ENCODE results near the gene SLCO1C1.
"Not testable (repeated sequence)": the region's sequence is repeated elsewhere in the genome, so short reads cannot be mapped to it uniquely, and the experiment has no call there.

The SLCO1C1 gene

DNA sequence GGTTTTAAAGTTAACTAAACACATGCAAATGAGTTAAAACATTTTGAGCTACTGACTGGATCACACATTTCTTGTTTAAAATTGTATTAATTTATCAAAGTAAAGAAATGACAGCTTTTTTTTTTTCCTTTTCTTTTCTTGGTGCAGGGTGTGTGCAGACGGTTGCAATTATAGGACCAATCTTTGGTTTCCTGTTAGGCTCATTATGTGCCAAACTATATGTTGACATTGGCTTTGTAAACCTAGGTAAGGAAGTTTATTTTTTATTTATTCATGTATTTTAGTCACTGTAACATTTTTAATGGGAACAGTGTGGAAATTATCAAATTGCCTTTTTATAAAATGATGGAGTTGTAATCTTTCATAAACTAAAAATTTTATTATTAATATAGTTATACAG lies 21.9 kb downstream of the SLCO1C1 start:
- Histone ChIP-seq H3K9ac (ENCODE audit: low read depth, low read length) (no peak overlapping the region), H3K4me3 (ENCODE audit: low read length) (no peak overlapping the region), H3K4me1 (ENCODE audit: insufficient read depth, low read length) (peaks cover 6% of the 10 kb centered on the region; the same call in 1 of the 2 replicates), H3K9me3 (ENCODE audit: insufficient read depth, low read depth, low read length) (no peaks in the 10 kb centered on the region), H3K36me3 (ENCODE audit: insufficient read depth, low read length) (no peaks in the 10 kb centered on the region), H3K27ac (ENCODE audit: low read depth, low read length) (no peak overlapping the region), H3K27me3 (ENCODE audit: insufficient read depth, low read length) (no peaks in the 10 kb centered on the region)
- WGBS = 100% methylated on average over 1 of the region's 1 CpG

DNA sequence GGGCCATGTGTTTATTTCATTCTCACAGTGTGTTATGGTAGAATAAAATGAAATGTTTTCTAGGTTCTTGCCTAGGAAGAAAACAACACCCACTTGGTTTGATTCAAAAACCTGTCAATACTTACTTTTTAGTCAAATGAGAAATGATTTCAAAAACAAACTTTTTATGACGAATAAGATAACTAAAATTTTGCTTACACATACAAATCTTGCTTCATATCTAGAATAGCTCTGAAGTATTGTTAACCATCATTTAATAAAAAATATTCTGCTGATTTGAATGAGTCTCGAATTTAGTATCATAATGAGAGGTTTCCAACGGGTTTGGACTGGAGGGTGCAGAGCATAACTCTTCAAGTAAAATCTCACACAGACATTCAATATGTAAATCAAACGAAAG lies 23.2 kb downstream of the SLCO1C1 start:
- Histone ChIP-seq H3K9me3 (ENCODE audit: insufficient read depth, low read depth, low read length) (no peaks in the 10 kb centered on the region), H3K4me1 (ENCODE audit: insufficient read depth, low read length) (peaks cover 6% of the 10 kb centered on the region; the same call in 1 of the 2 replicates), H3K27ac (ENCODE audit: low read depth, low read length) (no peak overlapping the region), H3K4me3 (ENCODE audit: low read length) (no peak overlapping the region), H3K36me3 (ENCODE audit: insufficient read depth, low read length) (no peaks in the 10 kb centered on the region), H3K9ac (ENCODE audit: low read depth, low read length) (no peak overlapping the region), H3K27me3 (ENCODE audit: insufficient read depth, low read length) (no peaks in the 10 kb centered on the region)
- whole genome bisulfite sequencing = 92% methylated on average over 3 of the region's 4 CpGs

DNA sequence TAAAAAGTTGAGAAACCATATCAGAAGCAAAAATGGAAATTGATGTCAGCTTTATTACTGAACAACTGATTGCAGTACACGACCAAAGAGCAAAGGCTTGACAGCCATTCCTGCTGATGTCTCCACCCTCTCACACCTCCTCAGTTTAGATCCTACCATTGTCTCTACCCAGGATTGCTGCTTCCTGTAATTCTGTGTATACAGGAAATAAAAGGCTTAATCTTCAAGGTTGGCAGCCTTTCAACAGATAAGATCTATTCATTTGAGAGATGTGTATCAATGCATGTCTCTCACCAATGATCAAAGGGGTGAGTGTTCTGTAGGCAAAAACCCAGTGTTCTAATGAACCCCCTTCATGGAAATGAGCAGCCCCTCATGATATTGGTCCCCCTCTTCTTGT lies 27.0 kb downstream of the SLCO1C1 start:
- no peak overlapping the region for H3K4me3 ChIP-seq (ENCODE audit: low read length)
- 91% methylated on average over 1 of the region's 1 CpG for WGBS

DNA sequence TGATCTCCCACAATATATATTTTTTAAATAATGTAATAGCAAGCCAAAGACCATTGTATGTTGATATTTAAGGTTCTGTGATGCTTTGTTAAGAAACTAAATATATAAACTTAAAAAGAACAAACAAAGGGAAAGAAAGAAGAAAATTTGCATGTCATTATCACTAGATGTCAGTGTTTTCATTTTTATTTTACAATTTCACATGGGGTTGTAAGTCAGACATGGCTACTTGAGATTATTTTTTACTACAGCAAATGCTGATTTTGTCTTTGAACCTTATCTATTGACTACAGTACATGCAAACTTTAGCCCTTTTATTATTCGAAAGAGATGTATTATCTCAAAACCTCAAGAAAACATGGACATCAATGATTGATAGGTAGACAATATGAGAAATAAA lies 36.1 kb downstream of the SLCO1C1 start:
- Histone ChIP-seq H3K27me3 (ENCODE audit: insufficient read depth, low read length) (no peaks in the 10 kb centered on the region), H3K36me3 (ENCODE audit: insufficient read depth, low read length) (no peaks in the 10 kb centered on the region), H3K4me3 (ENCODE audit: low read length) (no peak overlapping the region), H3K4me1 (ENCODE audit: insufficient read depth, low read length) (no peaks in the 10 kb centered on the region), H3K9ac (ENCODE audit: low read depth, low read length) (no peak overlapping the region), H3K9me3 (ENCODE audit: insufficient read depth, low read depth, low read length) (no peaks in the 10 kb centered on the region), H3K27ac (ENCODE audit: low read depth, low read length) (no peak overlapping the region)
- 80% methylated on average over 1 of the region's 1 CpG for WGBS

More for the DNA sequence above, 27.0 kb downstream of the SLCO1C1 start:
- no peak overlapping the region for H3K27ac ChIP-seq (ENCODE audit: low read depth, low read length)
- no peaks in the 10 kb centered on the region for H3K27me3 ChIP-seq (ENCODE audit: insufficient read depth, low read length)
- H3K9ac ChIP-seq (ENCODE audit: low read depth, low read length) = no peak overlapping the region
- no peaks in the 10 kb centered on the region for H3K36me3 ChIP-seq (ENCODE audit: insufficient read depth, low read length)
- H3K4me1 ChIP-seq (ENCODE audit: insufficient read depth, low read length) = no peaks in the 10 kb centered on the region
- no peaks in the 10 kb centered on the region for H3K9me3 ChIP-seq (ENCODE audit: insufficient read depth, low read depth, low read length)

DNA sequence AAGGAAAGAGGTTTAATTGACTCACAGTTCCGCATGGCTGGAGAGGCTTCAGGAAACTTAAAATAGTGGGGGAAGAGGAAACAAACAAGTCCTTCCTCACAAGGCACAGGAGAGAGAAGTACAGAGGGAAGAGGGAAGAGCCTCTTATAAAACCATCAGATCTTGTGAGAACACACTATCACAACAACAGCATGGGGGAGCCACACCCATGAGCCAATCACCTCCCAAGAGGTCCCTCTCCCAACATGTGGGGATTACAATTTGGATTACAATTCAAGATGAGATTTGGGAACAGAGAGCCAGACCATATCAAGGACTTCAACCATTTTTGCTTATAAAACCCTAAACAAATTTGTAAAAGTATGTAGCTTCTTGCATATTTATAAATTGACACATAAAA lies 45.8 kb downstream of the SLCO1C1 start:
- H3K9ac ChIP-seq (ENCODE audit: low read depth, low read length) = no peak overlapping the region
- H3K9me3 ChIP-seq (ENCODE audit: insufficient read depth, low read depth, low read length) = no peaks in the 10 kb centered on the region
- WGBS = 91% methylated on average over 1 of the region's 1 CpG
- no peak overlapping the region for H3K27ac ChIP-seq (ENCODE audit: low read depth, low read length)
- no peaks in the 10 kb centered on the region for H3K27me3 ChIP-seq (ENCODE audit: insufficient read depth, low read length)
- H3K36me3 ChIP-seq (ENCODE audit: insufficient read depth, low read length) = no peaks in the 10 kb centered on the region
- no peak overlapping the region for H3K4me3 ChIP-seq (ENCODE audit: low read length)
- no peaks in the 10 kb centered on the region for H3K4me1 ChIP-seq (ENCODE audit: insufficient read depth, low read length)

DNA sequence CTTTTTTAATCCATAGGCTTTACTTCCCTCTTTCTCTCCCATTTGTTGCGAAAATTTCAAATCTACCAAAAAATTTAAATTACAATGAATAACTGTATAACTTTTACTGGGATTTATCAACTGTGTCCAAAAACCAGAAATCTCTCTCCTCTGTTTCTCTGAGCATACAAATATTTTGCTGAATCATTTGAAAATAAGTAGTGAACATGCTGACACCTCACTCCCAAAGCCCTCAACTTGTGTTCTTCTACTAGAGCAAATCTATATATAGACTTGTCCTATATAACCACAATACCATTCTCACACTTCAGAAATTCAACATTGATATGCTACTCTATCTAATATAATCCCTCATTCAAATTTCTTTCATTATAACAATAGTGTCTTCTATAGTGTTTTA lies 53.1 kb downstream of the SLCO1C1 start:
- 100% methylated on average over 1 of the region's 1 CpG for WGBS
- no peak overlapping the region for H3K27ac ChIP-seq (ENCODE audit: low read depth, low read length)
- H3K27me3 ChIP-seq (ENCODE audit: insufficient read depth, low read length) = no peaks in the 10 kb centered on the region
- H3K36me3 ChIP-seq (ENCODE audit: insufficient read depth, low read length) = no peaks in the 10 kb centered on the region
- H3K9me3 ChIP-seq (ENCODE audit: insufficient read depth, low read depth, low read length) = no peaks in the 10 kb centered on the region
- no peak overlapping the region for H3K4me3 ChIP-seq (ENCODE audit: low read length)
- no peak overlapping the region for H3K9ac ChIP-seq (ENCODE audit: low read depth, low read length)
- H3K4me1 ChIP-seq (ENCODE audit: insufficient read depth, low read length) = no peaks in the 10 kb centered on the region

DNA sequence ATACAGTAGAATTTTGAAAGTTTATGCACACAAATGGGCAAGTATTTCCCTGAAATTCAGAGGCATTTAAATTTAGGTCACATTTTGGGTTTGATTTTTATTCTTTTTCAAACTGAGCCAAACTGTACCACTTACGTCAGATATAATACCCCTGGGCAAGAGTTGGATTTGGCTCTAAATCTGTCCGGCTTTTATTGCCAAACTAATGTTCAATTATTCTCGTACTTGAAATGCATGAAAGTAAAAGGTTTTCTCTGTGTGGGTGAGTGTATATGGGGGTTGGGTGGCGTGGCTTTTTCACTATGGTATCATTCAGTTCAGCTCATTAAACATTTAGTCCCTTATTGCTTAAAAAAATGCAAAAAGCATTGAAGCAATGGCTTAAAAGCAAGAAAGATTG lies 55.9 kb downstream of the SLCO1C1 start:
- Histone ChIP-seq H3K27me3 (ENCODE audit: insufficient read depth, low read length) (no peaks in the 10 kb centered on the region), H3K9ac (ENCODE audit: low read depth, low read length) (no peak overlapping the region), H3K9me3 (ENCODE audit: insufficient read depth, low read depth, low read length) (no peaks in the 10 kb centered on the region), H3K4me1 (ENCODE audit: insufficient read depth, low read length) (no peaks in the 10 kb centered on the region), H3K36me3 (ENCODE audit: insufficient read depth, low read length) (no peaks in the 10 kb centered on the region), H3K4me3 (ENCODE audit: low read length) (no peak overlapping the region), H3K27ac (ENCODE audit: low read depth, low read length) (no peak overlapping the region)
- 98% methylated on average over 3 of the region's 4 CpGs for WGBS

DNA sequence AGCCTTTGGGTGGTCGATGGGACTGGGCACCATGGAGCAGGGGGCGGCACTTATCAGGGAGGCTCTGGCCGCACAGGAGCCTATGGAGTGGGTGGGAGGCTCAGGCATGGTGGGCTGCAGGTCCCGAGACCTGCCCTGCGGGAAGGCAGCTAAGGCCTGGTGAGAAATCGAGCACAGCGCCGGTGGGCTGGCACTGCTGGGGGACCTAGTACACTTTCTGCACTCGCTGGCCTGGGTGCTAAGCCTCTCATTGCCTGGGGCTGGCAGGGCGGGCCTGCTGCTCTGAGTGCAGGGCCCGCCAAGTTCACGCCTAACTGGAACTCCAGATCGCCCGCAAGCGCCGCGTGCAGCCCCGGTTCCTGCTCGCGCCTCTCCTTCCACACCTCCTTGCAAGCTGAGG lies 82.3 kb downstream of the SLCO1C1 start:
- H3K27me3 ChIP-seq (ENCODE audit: insufficient read depth, low read length) = no peaks in the 10 kb centered on the region
- no peaks in the 10 kb centered on the region for H3K4me1 ChIP-seq (ENCODE audit: insufficient read depth, low read length)
- 92% methylated on average over 20 of the region's 20 CpGs for WGBS
- no peaks in the 10 kb centered on the region for H3K36me3 ChIP-seq (ENCODE audit: insufficient read depth, low read length)
- 0 out of 2 replicates have a peak, but pooled peaks cover 7% of the 10 kb centered on the region for H3K9me3 ChIP-seq (ENCODE audit: insufficient read depth, low read depth, low read length)
- no peak overlapping the region for H3K4me3 ChIP-seq (ENCODE audit: low read length)
- H3K27ac ChIP-seq (ENCODE audit: low read depth, low read length) = no peak overlapping the region
- no peak overlapping the region for H3K9ac ChIP-seq (ENCODE audit: low read depth, low read length)

DNA sequence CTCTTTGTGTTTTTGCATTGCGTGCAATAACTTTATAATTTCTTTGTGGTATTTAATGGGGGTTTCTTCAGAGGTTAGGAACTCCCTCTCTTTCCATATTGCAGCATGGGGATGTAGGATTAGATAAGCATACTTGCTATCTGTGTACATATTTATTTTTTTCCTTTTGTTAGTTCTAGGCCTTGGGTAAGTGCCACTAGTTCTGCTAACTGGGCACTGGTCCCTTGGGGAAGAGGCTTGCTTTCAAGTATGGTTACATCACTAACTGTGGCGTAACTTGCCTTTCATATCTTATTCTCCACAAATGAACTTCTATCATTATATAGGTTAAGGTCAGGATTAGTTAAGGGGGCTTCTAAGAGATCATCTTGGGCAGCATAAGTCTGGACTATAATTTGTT lies 83.8 kb downstream of the SLCO1C1 start:
- H3K27ac ChIP-seq (ENCODE audit: low read depth, low read length) = no peak overlapping the region
- no peaks in the 10 kb centered on the region for H3K27me3 ChIP-seq (ENCODE audit: insufficient read depth, low read length)
- no CpG with 5 or more reads among the region's 2 CpGs for WGBS
- no peaks in the 10 kb centered on the region for H3K36me3 ChIP-seq (ENCODE audit: insufficient read depth, low read length)
- no peak overlapping the region for H3K4me3 ChIP-seq (ENCODE audit: low read length)
- 0 out of 2 replicates have a peak, but pooled peaks cover 7% of the 10 kb centered on the region for H3K9me3 ChIP-seq (ENCODE audit: insufficient read depth, low read depth, low read length)
- H3K4me1 ChIP-seq (ENCODE audit: insufficient read depth, low read length) = no peaks in the 10 kb centered on the region
- H3K9ac ChIP-seq (ENCODE audit: low read depth, low read length) = no peak overlapping the region

DNA sequence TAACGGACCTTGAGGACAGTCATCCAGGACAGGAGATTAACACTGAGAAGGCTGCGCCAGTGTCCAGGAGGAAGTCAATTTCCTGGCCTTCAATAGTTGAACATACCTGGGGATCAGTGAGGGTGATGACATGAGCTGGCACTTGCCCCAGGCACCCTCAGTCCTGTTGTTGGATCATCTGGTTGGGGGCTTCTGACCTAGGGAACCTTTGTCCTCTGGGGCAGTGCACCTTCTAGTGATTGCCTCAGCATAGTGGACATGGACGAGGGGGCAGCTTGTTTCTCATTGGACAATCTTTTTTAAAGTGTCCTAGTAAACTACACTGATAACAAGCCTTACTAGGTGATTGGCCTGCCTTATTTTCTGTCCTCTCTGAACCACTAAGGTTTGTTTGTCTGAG lies 84.8 kb downstream of the SLCO1C1 start:
- H3K4me1 ChIP-seq (ENCODE audit: insufficient read depth, low read length); H3K9me3 ChIP-seq (ENCODE audit: insufficient read depth, low read depth, low read length); H3K27me3 ChIP-seq (ENCODE audit: insufficient read depth, low read length); H3K9ac ChIP-seq (ENCODE audit: low read depth, low read length); H3K27ac ChIP-seq (ENCODE audit: low read depth, low read length); H3K36me3 ChIP-seq (ENCODE audit: insufficient read depth, low read length); H3K4me3 ChIP-seq (ENCODE audit: low read length): not testable (repeated sequence)
- whole genome bisulfite sequencing = 95% methylated on average over 3 of the region's 3 CpGs

DNA sequence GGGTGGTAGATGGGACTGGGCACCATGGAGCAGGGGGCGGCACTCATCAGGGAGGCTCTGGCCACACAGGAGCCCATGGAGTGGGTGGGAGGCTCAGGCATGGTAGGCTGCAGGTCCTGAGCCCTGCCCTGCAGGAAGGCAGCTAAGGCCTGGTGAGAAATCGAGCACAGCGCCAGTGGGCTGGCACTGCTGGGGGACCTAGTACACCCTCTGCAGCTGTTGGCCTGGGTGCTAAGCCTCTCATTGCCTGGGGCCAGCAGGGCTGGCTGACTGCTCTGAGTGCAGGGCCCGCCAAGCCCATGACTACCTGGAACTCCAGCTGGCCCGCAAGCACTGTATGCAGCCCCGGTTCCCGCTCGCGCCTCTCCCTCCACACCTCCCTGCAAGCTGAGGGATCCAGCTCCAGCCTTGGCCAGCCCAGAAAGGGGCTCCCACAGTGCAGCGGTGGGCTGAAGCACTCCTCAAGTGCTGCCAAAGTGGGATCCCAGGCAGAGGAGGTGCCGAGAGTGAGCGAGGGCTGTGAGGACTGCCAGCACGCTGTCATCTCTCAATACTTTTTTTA lies 88.7 kb downstream of the SLCO1C1 start:
- 95% methylated on average over 12 of the region's 13 CpGs for WGBS
- not testable (repeated sequence) for H3K9me3 ChIP-seq (ENCODE audit: insufficient read depth, low read depth, low read length); H3K36me3 ChIP-seq (ENCODE audit: insufficient read depth, low read length); H3K27ac ChIP-seq (ENCODE audit: low read depth, low read length); H3K4me1 ChIP-seq (ENCODE audit: insufficient read depth, low read length); H3K9ac ChIP-seq (ENCODE audit: low read depth, low read length); H3K4me3 ChIP-seq (ENCODE audit: low read length); H3K27me3 ChIP-seq (ENCODE audit: insufficient read depth, low read length)

DNA sequence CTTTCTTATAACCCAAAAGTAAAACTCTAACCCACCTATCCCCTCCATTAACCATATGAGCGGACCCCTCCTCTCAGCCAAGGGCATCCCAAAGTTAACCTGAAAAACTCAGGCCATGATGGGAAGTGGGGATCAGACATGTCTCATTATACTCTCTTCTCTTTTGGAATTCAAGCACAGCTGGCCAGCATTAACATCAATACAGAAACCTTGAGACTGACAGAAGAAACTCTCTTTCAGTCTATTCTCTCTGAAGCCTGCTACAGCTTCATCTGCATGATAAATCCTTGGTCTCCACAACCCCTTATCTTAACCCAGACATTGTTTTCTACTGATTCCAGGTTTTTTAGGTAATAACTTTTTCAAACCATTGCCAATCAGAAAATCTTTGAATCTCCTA lies 97.8 kb downstream of the SLCO1C1 start:
- Histone ChIP-seq H3K36me3 (ENCODE audit: insufficient read depth, low read length) (no peaks in the 10 kb centered on the region), H3K4me3 (ENCODE audit: low read length) (no peak overlapping the region), H3K27ac (ENCODE audit: low read depth, low read length) (no peak overlapping the region), H3K4me1 (ENCODE audit: insufficient read depth, low read length) (no peaks in the 10 kb centered on the region), H3K27me3 (ENCODE audit: insufficient read depth, low read length) (no peaks in the 10 kb centered on the region), H3K9ac (ENCODE audit: low read depth, low read length) (no peak overlapping the region), H3K9me3 (ENCODE audit: insufficient read depth, low read depth, low read length) (0 out of 2 replicates have a peak, but pooled peaks cover 8% of the 10 kb centered on the region)
- 87% methylated on average over 1 of the region's 1 CpG for WGBS
